A549 (cell line): ENCODE measurements around the gene LAMTOR3.

Experiments used
- BCL3 ChIP-seq: fragments of >200 bp; sonication (Bioruptor Twin); formaldehyde crosslinking; IDR thresholded peaks from 3 replicates; pipeline ENCODE4 v1.6.1; 2016
- CHD4 ChIP-seq: fragments of 200-600 bp; sonication (generic); IDR thresholded peaks from 2 replicates; pipeline ENCODE4 v1.6.1; 2016; ENCODE audit warnings: antibody characterized with exemption, mild to moderate bottlenecking, borderline replicate concordance
- CTCF ChIP-seq: fragments of >200 bp; sonication (Bioruptor Twin); formaldehyde crosslinking; IDR thresholded peaks from 3 replicates; pipeline ENCODE4 v1.5.1; 2016
- ESRRA ChIP-seq: fragments of 150-350 bp; IDR thresholded peaks from 2 replicates; pipeline ENCODE4 v1.6.1; 2014; ENCODE audit warnings: mild to moderate bottlenecking, low read length, borderline replicate concordance
- KDM5A ChIP-seq: fragments of 200-600 bp; sonication (generic); IDR thresholded peaks from 2 replicates; pipeline ENCODE4 v1.6.1; 2016; ENCODE audit warnings: antibody characterized with exemption, mild to moderate bottlenecking
- MAZ ChIP-seq: fragments of 150-350 bp; IDR thresholded peaks from 2 replicates; pipeline ENCODE4 v1.6.1; 2014; ENCODE audit warnings: antibody characterized with exemption, low read depth, low read length, borderline replicate concordance
- NR3C1 ChIP-seq: fragments of >200 bp; sonication (Bioruptor Twin); formaldehyde crosslinking; IDR thresholded peaks from 3 replicates; pipeline ENCODE4 v1.6.1; 2017
- POLR2A ChIP-seq: IDR thresholded peaks from 2 replicates; pipeline ENCODE4 v1.6.1; 2012; ENCODE audit warnings: mild to moderate bottlenecking, low read length
- RNF2 ChIP-seq: fragments of 200-600 bp; sonication (generic); IDR thresholded peaks from 2 replicates; pipeline ENCODE4 v1.6.1; 2016; ENCODE audit warnings: low read depth, mild to moderate bottlenecking, antibody characterized with exemption, moderate library complexity, borderline replicate concordance
- USF2 ChIP-seq: fragments of 450-650 bp; IDR thresholded peaks from 2 replicates; pipeline ENCODE4 v1.6.1; 2014; ENCODE audit warnings: antibody characterized with exemption

GRCh38 chr4:99828477-99828876 lies 65.8 kb downstream of the LAMTOR3 start:
- TF ChIP-seq MAZ (no peak), CTCF (no peak), ESRRA (no peak), CHD4 (no peak), POLR2A (no peak), KDM5A (no peak), NR3C1 (no peak), BCL3 (no peak), USF2 (no peak), RNF2 (no peak)
